Ishikawa (cell line): ENCODE results near the gene ETV6.

Source experiments
- CEBPB ChIP-seq: IDR thresholded peaks from 2 replicates; pipeline ENCODE4 v1.6.1; 2012
- CREB1 ChIP-seq: IDR thresholded peaks from 2 replicates; pipeline ENCODE4 v1.6.1; 2012; ENCODE audit warnings: low read depth
- EGR1 ChIP-seq: IDR thresholded peaks from 2 replicates; pipeline ENCODE4 v1.6.1; 2012
- EP300 ChIP-seq: IDR thresholded peaks from 2 replicates; pipeline ENCODE4 v1.6.1; 2012; ENCODE audit warnings: borderline replicate concordance
- FOXM1 ChIP-seq: IDR thresholded peaks from 2 replicates; pipeline ENCODE4 v1.6.1; 2012; ENCODE audit warnings: low read depth, borderline replicate concordance
- MAX ChIP-seq: IDR thresholded peaks from 2 replicates; pipeline ENCODE4 v1.6.1; 2012
- NFIC ChIP-seq: IDR thresholded peaks from 2 replicates; pipeline ENCODE4 v1.6.1; 2012
- RAD21 ChIP-seq: IDR thresholded peaks from 2 replicates; pipeline ENCODE4 v1.6.1; 2012; ENCODE audit warnings: low read depth
- REST ChIP-seq: IDR thresholded peaks from 2 replicates; pipeline ENCODE4 v1.6.1; 2012; ENCODE audit warnings: low read depth, mild to moderate bottlenecking
- TAF1 ChIP-seq: IDR thresholded peaks from 2 replicates; pipeline ENCODE4 v1.6.1; 2012; ENCODE audit warnings: low read depth, mild to moderate bottlenecking
- TEAD4 ChIP-seq: IDR thresholded peaks from 2 replicates; pipeline ENCODE4 v1.6.1; 2012
- YY1 ChIP-seq: IDR thresholded peaks from 2 replicates; pipeline ENCODE4 v1.6.1; 2012; ENCODE audit warnings: low read depth
- ZBTB7A ChIP-seq: IDR thresholded peaks from 2 replicates; pipeline ENCODE4 v1.6.1; 2012; ENCODE audit warnings: low read depth
- TF ChIP-seq, protein P1 (sequence below): IDR thresholded peaks from 2 replicates; pipeline ENCODE4 v1.6.1; 2012

Gene ETV6

DNA sequence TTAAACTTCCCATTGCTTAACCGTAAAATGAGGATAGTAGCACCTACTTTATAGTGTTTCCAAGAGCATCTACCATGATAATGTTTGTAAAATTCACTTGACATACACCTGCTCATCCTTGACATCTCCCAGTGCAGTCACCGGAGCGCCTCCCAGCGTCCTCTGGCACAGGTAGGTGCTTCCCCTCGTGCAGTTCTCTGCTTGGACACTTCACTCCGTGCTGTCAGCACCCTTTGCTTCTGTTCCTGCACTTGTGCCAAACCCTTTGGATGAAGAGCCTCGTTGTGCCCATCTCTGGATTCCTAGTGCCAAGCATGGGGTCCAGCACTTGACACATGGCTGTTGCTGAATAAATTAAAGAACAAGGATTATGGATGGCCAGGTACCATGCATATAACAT is 28.3 kb downstream of the ETV6 start:
- no peak for TF ChIP-seq FOXM1
- no peak for TF ChIP-seq EP300
- no peak for TF ChIP-seq CREB1
- no peak for TF ChIP-seq EGR1
- no peak for TF ChIP-seq REST
- no peak for TF ChIP-seq TAF1
- TF ChIP-seq, protein P1, sequence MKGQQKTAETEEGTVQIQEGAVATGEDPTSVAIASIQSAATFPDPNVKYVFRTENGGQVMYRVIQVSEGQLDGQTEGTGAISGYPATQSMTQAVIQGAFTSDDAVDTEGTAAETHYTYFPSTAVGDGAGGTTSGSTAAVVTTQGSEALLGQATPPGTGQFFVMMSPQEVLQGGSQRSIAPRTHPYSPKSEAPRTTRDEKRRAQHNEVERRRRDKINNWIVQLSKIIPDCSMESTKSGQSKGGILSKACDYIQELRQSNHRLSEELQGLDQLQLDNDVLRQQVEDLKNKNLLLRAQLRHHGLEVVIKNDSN, result no peak
- TF ChIP-seq CEBPB, result no peak
- TF ChIP-seq RAD21, result no peak
- TF ChIP-seq TEAD4, result no peak
- TF ChIP-seq MAX, result no peak
- no peak for TF ChIP-seq ZBTB7A

DNA sequence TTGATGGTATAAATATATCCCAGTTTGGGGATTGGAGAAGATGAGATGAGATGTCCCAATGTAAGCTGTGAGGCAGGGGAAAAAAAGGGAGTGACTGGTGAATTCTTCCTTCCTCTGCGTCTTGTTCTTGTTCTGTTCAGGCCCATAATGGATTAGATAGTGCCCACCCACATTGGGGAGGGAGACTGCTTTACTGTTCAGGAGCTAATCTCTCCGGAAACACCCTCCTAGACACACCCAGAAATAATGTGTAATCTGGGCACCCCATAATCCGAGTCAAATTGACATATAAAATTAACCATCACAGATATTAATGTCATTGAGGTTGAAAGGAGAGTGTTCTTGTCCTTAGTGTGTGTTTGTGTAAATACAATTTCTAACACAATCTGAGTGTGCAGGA is 29.3 kb downstream of the ETV6 start:
- TF ChIP-seq EGR1, result no peak
- TF ChIP-seq TAF1, result no peak
- no peak for TF ChIP-seq NFIC
- no peak for TF ChIP-seq FOXM1
- TF ChIP-seq MAX, result no peak
- no peak for TF ChIP-seq REST
- no peak for TF ChIP-seq CEBPB
- TF ChIP-seq YY1, result no peak
- TF ChIP-seq CREB1, result no peak
- TF ChIP-seq EP300, result no peak

DNA sequence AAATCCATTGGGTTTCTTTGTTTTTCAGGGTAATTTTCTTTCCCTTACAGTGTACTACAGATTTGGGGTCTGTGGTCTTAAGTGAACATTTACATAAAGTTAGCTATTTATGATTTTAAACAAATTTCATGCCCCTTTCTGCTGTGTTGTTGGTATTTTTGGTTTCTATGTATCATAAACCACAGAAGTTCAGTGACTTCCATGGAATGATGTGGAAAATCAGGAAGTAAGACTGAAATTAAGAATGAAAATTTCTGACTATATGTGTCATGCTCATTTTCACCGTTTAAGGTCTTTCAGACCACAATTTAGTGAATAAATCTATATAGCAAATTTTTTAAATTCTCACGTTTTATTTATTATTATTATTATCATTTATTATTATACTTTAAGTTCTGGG is 31.7 kb downstream of the ETV6 start:
- TF ChIP-seq YY1, result no peak
- no peak for TF ChIP-seq REST
- TF ChIP-seq TEAD4, result no peak
- no peak for TF ChIP-seq EP300
- no peak for TF ChIP-seq TAF1
- no peak for TF ChIP-seq CREB1
- TF ChIP-seq EGR1, result no peak
- TF ChIP-seq NFIC, result no peak
- TF ChIP-seq ZBTB7A, result no peak
- no peak for TF ChIP-seq FOXM1
- TF ChIP-seq RAD21, result no peak
- TF ChIP-seq CEBPB, result no peak
- TF ChIP-seq, protein P1, result no peak
- TF ChIP-seq MAX, result no peak

- no peak for TF ChIP-seq RAD21
- no peak for TF ChIP-seq NFIC
- TF ChIP-seq REST, result no peak
- TF ChIP-seq TEAD4, result no peak
Measured at GRCh38 chr12:11684393-11684792, 34.9 kb downstream of the ETV6 start.
